GM19035 (cell line): Measurements from ENCODE around the gene KIR2DL1.
"Not testable (repeated sequence)": the region's sequence is repeated elsewhere in the genome, so short reads cannot be mapped to it uniquely, and the experiment has no call there.

Source experiments
- ATAC-seq: cut with Tn5 transposase; IDR thresholded peaks from one replicate; pipeline ENCODE4 v1.9.1; 2021; ENCODE audit not compliant: unreplicated experiment

KIR2DL1 gene

DNA sequence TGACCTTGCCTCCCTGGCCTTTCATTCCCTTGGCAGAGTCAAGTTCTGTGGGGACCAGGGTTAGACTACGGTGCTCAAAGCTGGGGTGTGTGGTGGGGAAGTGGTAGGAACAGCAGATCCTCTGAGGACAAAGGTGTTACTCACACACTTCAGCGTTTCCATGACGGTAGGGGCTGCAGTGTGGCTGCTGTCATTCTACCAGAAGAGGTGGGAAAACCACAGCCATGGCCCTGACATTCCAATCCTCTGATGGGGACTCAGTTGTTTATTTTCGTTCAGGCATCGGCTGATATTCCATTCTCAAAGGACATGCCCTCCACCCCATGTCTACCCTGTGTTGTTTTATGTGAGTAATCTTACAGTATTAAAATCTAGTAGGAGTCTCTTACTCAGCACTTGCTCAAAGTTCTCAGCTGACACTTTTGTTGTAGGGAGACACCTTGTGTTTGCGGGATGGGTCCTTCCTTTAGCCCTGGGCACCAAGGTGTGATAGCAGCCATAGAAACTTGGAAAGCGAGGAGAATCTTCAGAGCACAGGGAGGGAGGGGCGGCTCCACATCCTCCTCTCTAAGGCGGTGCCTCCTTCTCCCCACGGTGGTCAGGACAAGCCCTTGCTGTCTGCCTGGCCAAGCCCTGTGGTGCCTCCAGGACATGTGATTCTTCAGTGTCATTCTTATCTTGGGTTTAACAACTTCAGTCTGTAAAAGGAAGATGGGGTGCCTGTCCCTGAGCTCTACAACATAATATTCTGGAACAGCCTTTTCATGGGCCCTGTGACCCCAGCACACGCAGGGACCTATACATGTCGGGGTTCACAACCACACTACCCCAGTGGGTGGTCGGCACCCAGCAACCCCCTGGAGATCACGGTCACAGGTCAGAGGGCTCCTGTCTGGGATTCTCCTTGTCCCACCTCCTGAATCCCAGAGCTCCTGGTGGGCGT, 1.7 kb downstream of the KIR2DL1 start:
- ATAC-seq, result not testable (repeated sequence)

DNA sequence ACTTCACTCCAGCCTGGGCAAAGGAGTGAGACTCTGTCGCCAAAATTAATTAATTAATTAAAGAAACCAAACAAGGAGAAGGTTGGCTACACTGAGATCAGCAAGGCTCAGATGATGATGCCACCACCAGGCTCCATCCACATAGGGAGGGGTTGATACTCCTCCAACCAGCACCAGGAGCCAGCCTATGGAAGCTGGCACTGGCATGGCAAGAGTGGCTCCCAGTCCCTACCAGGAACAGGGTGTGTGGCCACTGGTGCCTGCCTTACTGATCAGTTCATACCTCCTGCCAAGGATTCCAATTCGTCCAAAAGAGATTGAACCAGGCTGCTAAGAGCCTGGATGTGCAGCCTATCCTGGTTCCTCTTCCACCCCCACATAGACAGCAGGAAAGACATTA, 3.1 kb downstream of the KIR2DL1 start:
- not testable (repeated sequence) for ATAC-seq

DNA sequence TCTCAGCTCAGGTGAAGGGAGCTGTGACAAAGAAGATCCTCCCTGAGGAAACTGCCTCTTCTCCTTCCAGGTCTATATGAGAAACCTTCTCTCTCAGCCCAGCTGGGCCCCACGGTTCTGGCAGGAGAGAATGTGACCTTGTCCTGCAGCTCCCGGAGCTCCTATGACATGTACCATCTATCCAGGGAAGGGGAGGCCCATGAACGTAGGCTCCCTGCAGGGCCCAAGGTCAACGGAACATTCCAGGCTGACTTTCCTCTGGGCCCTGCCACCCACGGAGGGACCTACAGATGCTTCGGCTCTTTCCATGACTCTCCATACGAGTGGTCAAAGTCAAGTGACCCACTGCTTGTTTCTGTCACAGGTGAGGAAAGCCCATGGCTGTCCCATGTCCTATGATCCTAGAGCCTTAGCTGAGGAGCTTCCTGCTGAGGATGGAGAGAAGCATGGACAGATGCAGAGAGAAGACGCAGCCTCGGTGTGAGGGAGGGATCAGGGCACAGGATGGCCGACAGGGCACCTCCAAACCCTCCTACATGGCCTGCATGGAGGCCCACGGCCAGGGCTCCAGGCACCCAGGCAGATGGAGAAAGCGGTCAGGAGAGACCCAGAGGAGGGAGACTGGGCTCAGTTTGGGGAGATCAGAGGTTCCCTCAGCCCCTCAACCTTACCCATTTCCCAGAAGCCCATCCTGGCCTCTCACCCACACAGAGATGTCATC, 5.7 kb downstream of the KIR2DL1 start:
- not testable (repeated sequence) for ATAC-seq

DNA sequence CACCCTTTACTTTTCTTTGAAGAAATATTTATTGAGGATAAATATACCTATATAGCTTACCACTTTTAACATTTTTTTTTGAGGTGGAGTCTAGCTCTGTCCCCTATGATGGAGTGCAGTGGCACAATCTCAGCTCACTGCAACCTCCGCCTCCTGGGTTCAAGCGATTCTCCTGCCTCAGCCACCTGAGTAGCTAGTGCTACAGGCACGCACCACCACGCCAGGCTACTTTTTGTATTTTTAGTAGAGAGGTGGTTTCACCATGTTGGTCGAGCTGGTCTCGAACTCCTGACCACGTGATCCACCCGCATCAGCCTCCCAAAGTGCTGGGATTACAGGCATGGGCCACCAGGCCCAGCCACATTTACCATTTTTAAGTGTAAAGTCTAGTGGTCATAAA, 6.2 kb downstream of the KIR2DL1 start:
- not testable (repeated sequence) for ATAC-seq

DNA sequence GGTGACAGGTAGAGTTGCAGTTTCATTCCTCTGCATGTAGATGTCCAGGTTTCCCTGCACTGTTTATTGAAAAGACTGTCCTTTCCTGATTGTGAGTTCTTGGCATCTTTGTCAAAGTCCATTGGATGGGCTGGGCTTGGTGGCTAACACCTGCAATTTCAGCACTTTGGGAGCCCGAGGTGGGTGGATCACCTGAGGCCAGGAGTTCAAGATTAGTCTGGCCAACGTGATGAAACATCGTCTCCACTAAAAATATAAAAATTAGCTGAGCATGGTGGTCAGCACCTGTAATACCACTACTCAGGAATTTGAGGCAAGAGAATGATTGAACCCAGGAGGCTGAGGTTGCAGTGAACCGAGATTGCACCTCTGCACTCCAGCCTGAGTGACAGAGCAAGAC, 8.3 kb downstream of the KIR2DL1 start:
- ATAC-seq, result not testable (repeated sequence)

DNA sequence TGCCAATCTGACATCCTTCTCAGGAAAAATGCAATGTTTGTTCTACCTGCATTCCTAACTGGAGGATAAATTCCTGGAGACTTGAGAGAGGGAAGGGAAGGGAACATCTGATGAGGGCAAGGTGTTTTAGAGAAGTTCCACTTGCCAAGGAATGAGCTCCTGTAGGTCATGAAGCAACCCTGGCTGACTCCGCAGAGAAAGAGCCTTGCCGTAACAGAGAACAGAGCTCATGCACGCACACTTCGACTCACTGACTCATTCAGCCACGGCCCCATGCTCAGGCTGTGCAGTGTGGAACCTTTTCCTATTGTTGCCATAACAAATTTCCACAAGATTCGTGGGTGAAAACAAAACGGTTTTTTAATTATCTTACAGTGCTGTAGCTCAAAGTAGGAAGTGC, 9.3 kb downstream of the KIR2DL1 start:
- not testable (repeated sequence) for ATAC-seq

DNA sequence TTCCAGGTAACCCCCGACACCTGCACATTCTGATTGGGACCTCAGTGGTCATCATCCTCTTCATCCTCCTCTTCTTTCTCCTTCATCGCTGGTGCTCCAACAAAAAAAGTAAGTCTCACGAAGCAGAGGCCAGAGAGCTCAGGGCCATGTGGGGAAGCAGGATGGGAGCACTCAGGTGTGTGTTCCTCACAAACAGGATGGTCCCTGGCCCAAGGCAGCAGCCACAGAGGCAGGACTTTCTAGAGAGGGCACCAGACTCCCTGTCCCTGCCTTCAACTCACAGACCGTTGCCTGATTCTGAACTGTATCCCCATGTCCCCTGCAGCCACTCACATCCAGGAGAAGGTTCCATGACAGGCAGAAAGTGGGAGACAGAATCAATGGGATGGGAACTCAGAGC, 13.3 kb downstream of the KIR2DL1 start:
- not testable (repeated sequence) for ATAC-seq

DNA sequence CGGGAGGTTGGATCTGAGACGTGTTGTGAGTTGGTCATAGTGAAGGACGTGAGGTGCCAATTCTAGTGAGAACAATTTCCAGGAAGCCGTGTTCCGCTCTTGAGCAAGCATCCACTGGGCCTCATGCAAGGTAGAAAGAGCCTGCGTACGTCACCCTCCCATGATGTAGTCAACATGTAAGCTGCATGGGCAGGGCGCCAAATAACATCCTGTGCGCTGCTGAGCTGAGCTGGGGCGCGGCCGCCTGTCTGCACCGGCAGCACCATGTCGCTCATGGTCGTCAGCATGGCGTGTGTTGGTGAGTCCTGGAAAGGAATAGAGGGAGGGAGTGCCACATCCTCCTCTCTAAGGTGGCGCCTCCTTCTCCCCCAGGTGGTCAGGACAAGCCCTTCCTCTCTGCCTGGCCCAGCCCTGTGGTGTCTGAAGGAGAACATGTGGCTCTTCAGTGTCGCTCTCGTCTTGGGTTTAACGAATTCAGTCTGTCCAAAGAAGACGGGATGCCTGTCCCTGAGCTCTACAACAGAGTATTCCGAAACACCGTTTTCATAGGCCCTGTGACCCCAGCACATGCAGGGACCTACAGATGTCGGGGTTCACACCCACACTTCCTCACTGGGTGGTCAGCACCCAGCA, 16.6 kb downstream of the KIR2DL1 start:
- ATAC-seq, result not testable (repeated sequence)

DNA sequence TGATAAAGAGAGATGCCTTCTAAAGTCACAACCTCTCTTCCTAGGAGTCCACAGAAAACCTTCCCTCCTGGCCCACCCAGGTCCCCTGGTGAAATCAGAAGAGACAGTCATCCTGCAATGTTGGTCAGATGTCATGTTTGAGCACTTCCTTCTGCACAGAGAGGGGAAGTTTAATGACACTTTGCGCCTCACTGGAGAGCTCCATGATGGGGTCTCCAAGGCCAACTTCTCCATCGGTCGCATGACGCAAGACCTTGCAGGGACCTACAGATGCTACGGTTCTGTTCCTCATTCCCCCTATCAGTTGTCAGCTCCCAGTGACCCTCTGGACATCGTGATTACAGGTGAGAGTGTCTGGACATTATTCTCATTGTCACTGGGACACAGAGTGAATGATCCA, 18.6 kb downstream of the KIR2DL1 start:
- not testable (repeated sequence) for ATAC-seq

DNA sequence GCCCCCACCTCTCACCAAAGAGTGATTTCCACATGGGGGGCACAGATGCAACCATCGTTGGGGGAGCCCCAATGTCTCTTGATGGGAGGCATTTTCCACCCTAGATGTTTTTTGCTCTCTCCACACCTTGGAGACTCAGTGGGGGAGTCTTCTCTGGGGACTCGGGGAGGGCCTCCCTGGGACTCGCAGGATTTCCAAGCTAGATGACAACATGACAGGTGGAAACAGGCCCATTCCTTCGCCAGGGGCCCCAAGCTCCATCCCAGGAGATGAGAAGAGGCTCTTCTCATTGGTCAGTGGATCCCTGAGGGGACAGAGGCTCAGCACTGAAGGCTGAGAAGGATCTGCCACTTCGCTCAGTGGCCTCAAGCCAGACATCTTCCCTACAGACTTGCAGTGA, 21.1 kb downstream of the KIR2DL1 start:
- no peak for ATAC-seq

DNA sequence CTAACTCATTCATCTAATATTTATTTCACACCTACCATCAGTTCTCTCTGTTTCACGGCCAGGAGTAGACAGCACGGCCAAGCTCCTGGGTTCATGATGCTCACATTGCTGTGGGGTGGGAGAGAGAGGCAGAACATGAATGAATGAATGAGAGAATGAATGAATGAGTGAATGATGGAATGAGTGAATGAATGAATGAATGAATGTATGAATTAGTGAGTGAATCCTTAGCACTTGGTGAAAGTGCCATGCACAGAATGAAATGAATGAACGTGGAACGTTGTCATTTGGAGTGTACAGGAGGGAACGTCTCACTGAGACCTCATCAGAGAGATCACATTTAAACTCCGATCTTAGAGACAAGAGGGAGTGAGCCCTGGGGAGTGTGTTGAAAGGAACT, 21.9 kb downstream of the KIR2DL1 start:
- ATAC-seq, result no peak

DNA sequence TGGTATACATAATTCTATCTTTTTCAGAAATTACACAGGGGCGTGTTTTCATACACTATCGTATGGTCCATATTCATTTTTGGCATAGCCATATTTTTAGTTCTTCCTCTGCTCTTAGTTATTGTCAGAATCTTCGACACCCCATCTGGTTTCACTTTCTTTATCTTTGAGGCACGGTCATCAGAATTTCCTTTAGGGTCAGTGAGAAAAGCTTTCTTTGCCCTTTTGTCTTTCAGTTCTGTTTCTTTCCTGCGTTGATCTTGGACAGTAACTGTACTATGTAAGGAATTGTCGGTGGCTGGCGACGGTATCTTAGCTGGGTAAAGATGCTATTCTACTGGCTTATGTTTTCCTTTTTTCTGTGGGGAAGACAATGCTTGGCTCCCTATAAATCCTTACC, 23.2 kb downstream of the KIR2DL1 start:
- ATAC-seq, result no peak

DNA sequence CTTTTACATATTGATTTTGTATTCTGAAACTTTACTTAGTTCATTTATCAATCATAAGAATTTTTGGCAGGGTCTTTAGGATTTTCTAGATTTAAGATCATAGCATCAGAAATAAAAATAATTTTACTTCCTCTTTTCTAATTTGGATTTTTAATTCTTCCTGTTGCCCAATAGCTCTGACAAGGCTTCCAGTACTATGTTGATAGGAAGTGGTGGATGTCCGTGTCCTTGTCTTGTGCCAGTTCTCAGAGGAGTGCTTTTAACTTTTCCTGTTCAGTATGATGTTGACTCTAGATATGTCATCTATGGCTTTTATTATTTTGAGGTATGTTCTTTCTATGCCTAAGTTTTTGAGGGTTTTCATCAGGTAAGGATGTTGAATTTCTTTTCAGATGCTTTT, 26.2 kb downstream of the KIR2DL1 start:
- no peak for ATAC-seq

DNA sequence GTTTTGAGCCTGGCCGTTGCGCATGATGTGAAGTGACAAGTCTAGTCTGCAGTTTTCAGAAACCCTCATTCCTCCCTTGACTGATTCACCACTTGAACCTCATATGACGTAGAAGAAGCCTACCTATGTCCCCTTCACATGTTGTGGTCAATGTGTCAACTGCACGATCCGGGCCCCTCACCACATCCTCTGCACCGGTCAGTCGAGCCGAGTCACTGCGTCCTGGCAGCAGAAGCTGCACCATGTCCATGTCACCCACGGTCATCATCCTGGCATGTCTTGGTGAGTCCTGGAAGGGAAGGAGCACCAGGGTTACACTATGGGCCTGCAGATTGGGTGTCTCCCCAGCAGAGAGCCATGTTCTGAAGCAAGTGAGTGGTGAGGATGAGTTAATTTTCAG, 33.8 kb downstream of the KIR2DL1 start, which contains the start of gene KIR2DL4:
Gene KIR2DL4, plus strand, starts transcription at position 201 of the 400 bp plus-strand sequence. Its CDS starts 42 bp downstream, at position 243.
- no peak for ATAC-seq

DNA sequence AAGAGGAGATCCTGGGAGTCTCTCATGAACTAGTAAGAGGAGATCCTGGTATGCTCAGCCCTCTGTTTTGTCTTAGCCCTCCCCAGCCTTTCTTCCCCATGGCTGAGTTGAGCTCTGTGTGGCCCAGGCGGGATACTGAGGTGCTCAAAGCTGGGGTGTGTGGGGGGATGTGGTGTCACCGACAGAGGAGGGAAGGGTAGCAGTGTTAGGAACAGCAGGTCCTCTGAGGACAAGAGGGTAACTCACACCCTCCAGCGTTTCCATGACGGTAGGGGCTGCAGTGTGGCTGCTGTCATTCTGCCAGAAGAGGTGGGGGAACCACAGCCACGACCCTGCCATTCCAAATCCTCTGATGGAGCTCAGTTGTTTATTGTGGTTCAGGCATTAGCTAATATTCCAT, 34.5 kb downstream of the KIR2DL1 start:
- ATAC-seq, result no peak

DNA sequence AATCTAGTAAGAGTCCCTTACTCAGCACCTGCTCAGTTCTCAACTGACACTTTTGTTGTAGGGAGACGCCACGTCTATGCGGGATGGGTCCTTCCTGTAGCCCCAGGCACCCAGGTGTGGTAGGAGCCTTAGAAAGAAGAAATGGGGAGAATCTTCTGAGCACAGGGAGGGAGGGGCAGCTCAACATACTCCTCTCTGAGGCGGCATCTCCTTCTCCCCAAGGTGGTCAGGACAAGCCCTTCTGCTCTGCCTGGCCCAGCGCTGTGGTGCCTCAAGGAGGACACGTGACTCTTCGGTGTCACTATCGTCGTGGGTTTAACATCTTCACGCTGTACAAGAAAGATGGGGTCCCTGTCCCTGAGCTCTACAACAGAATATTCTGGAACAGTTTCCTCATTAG, 35.0 kb downstream of the KIR2DL1 start:
- no peak for ATAC-seq

DNA sequence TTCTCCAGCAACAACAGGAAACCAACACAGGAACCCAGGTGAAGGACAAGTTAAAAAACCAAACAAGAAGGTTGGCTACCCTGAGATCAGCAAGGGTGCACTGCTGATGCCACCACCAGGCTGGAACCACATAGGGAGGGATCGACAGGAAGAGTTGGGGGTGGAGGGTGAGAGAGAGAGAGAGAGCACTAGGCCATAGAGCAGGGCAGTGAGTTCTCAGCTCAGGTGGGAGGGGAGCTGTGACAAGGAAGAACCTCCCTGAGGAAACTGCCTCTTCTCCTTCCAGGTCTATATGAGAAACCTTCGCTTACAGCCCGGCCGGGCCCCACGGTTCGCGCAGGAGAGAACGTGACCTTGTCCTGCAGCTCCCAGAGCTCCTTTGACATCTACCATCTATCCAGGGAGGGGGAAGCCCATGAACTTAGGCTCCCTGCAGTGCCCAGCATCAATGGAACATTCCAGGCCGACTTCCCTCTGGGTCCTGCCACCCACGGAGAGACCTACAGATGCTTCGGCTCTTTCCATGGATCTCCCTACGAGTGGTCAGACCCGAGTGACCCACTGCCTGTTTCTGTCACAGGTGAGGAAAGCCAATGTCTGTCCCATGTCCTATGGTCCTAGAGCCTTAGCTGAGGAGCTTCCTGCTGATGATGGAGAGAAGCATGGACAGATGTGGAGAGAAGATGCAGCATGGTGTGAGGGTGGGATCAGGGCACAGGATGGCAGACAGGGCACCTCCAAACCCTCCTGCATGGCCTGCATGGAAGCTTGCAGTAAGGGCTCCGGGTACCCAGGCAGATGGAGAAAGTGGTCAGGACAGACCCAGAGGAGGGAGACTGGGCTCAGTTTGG, 36.3 kb downstream of the KIR2DL1 start:
- no peak for ATAC-seq

DNA sequence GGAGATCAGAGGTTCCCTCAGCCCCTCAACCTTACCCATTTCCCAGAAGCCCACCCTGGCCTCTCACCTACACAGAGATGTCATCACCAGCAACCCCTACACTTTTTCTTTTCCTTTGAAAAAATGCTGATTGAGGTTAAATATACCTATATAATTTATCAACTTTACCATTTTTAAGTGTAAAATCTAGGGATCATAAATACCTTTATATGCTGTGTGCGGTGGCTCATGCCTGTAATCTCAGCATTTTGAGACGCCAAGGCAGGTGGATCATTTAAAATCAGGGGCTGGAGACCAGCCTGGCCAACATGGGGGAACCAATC, 36.9 kb downstream of the KIR2DL1 start:
- ATAC-seq, result no peak

DNA sequence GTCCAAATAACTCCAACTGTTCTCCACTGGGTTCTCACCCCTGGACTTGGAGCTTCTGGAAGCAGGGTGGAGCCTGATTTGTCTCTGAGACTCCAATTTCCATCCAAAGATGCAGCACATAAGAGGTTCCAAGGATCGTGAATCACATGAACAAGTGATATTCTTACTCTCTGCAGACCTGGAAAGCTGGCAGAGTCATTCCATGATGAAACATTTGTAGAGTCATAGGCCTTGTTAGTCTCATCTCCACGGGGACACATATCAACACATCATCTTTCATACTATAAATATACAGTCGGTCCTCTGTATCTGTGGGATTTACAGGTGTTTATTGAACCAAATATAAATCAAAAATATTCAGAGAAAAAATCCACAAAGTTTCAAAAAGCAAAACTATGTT, 45.0 kb downstream of the KIR2DL1 start:
- ATAC-seq, result not testable (repeated sequence)

DNA sequence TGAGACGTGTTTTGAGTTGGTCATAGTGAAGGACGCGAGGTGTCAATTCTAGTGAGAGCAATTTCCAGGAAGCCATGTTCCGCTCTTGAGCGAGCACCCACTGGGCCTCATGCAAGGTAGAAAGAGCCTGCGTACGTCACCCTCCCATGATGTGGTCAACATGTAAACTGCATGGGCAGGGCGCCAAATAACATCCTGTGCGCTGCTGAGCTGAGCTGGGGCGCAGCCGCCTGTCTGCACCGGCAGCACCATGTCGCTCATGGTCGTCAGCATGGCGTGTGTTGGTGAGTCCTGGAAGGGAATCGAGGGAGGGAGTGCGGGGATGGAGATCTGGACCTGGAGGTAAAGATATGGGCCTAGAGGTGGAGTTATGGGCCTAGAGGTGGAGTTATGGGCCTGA, 46.7 kb downstream of the KIR2DL1 start, which contains the start of gene KIR3DL1:
Gene KIR3DL1, plus strand, starts transcription at position 218 of the 400 bp plus-strand sequence.
- ATAC-seq, result not testable (repeated sequence)
